CD14-positive monocyte (primary cell): Measurements from ENCODE around the gene BSG. TPM values are rescaled to one million over a fixed set of nuclear protein-coding genes. Genes with fewer than 3 reads are reported as not detected.
A peak's percentile ranks its signal among the peaks of the same experiment; 100 is the strongest.

Source experiments
- DNase-seq, 3 donors: peaks; one replicate each; pipeline ENCODE4 v3.0.0-alpha.2; 2011 to 2022
- H2AFZ ChIP-seq: 2 replicates; pipeline ENCODE4 v1.6.0; 2012; ENCODE audit warnings: mild to moderate bottlenecking, low read depth, low read length, inconsistent platforms; ENCODE audit not compliant: insufficient read depth, poor library complexity, severe bottlenecking
- H3K27ac ChIP-seq, 2 donors: 1 replicate in 1 of 2; 2 replicates in 1 of 2; pipeline ENCODE4 v1.5.1; 2012 to 2013; ENCODE audit warnings: low read length in 2 of 2, control low read depth in 1 of 2, inconsistent platforms in 1 of 2, low read depth in 1 of 2, mild to moderate bottlenecking in 1 of 2
- H3K27me3 ChIP-seq, 2 donors: one replicate each; pipeline versions ENCODE4 v1.6.0 to v1.6.1; 2011 to 2013; ENCODE audit warnings: low read length in 2 of 2; ENCODE audit not compliant: control insufficient read depth in 2 of 2, insufficient read depth in 2 of 2
- H3K36me3 ChIP-seq, 2 donors: replicated peaks in 1 of 2; 1 replicate in 1 of 2; 2 replicates in 1 of 2; pipeline versions ENCODE4 v1.5.1 to v1.6.1; 2012 to 2013; ENCODE audit warnings: low read length in 2 of 2, control low read depth in 1 of 2, inconsistent platforms in 1 of 2, mild to moderate bottlenecking in 1 of 2; ENCODE audit not compliant: insufficient read depth in 2 of 2, control insufficient read depth in 1 of 2
- H3K4me1 ChIP-seq, 2 donors: 1 replicate in 1 of 2; 2 replicates in 1 of 2; pipeline versions ENCODE4 v1.5.1 to v1.6.1; 2012 to 2013; ENCODE audit warnings: low read length in 2 of 2, control low read depth in 1 of 2, inconsistent platforms in 1 of 2, mild to moderate bottlenecking in 1 of 2, moderate library complexity in 1 of 2; ENCODE audit not compliant: insufficient read depth in 2 of 2, control insufficient read depth in 1 of 2
- H3K4me2 ChIP-seq: replicated peaks from 2 replicates; pipeline ENCODE3; 2012; ENCODE audit warnings: low read length, moderate library complexity, mild to moderate bottlenecking; ENCODE audit not compliant: poor library complexity, severe bottlenecking; ENCODE audit errors: extremely low read depth
- H3K4me3 ChIP-seq, 3 experiments: fragments of 200-600 bp in 1 of 3; sonication (generic) in 1 of 3; replicated peaks in 1 of 3; 1 replicate in 2 of 3; 2 replicates in 1 of 3; pipeline ENCODE4 v1.5.1; 2011 to 2013; ENCODE audit warnings: low read length in 3 of 3, mild to moderate bottlenecking in 3 of 3, control low read depth in 2 of 3, low read depth in 2 of 3, inconsistent platforms in 1 of 3, moderate library complexity in 1 of 3
- H3K79me2 ChIP-seq: 2 replicates; pipeline ENCODE4 v1.6.0; 2012; ENCODE audit warnings: mild to moderate bottlenecking, control low read depth, inconsistent platforms, low read length, moderate library complexity; ENCODE audit not compliant: insufficient read depth
- H3K9ac ChIP-seq: 2 replicates; pipeline ENCODE4 v1.6.0; 2017; ENCODE audit warnings: low read length, mild to moderate bottlenecking; ENCODE audit not compliant: insufficient read depth, poor library complexity, severe bottlenecking
- H3K9me3 ChIP-seq, 2 donors: replicated peaks in 1 of 2; 1 replicate in 1 of 2; 2 replicates in 1 of 2; pipeline versions ENCODE4 v1.5.1 to v1.6.1; 2012 to 2013; ENCODE audit warnings: low read length in 2 of 2, control low read depth in 1 of 2; ENCODE audit not compliant: control insufficient read depth in 1 of 2, insufficient read depth in 1 of 2
- H4K20me1 ChIP-seq: 2 replicates; pipeline ENCODE4 v1.6.0; 2012; ENCODE audit warnings: mild to moderate bottlenecking, low read length, control low read depth, moderate library complexity; ENCODE audit not compliant: insufficient read depth
- H3K27ac Mint-ChIP-seq, 7 donors: one replicate each; pipeline ENCODE4 v1.8.0; 2020; ENCODE audit warnings: mild to moderate bottlenecking in 7 of 7, mixed read lengths in 7 of 7, moderate library complexity in 6 of 7, inconsistent platforms in 2 of 7
- H3K27me3 Mint-ChIP-seq, 3 donors: one replicate each; pipeline ENCODE4 v1.8.0; 2021 to 2022; ENCODE audit warnings: low read depth in 3 of 3, mild to moderate bottlenecking in 3 of 3, mixed read lengths in 3 of 3, moderate library complexity in 3 of 3, inconsistent platforms in 1 of 3
- H3K36me3 Mint-ChIP-seq, 2 donors: one replicate each; pipeline ENCODE4 v1.8.0; 2020; ENCODE audit warnings: mixed read lengths in 2 of 2, inconsistent platforms in 1 of 2, mild to moderate bottlenecking in 1 of 2
- H3K4me1 Mint-ChIP-seq: one replicate; pipeline ENCODE4 v1.8.0; 2020; ENCODE audit warnings: mild to moderate bottlenecking, mixed read lengths
- H3K4me3 Mint-ChIP-seq, 2 donors: one replicate each; pipeline ENCODE4 v1.8.0; 2020; ENCODE audit warnings: mild to moderate bottlenecking in 2 of 2, mixed read lengths in 2 of 2, moderate library complexity in 1 of 2
- H3K9me3 Mint-ChIP-seq, 7 donors: one replicate each; pipeline ENCODE4 v1.8.0; 2020 to 2022; ENCODE audit warnings: mixed read lengths in 7 of 7, mild to moderate bottlenecking in 6 of 7, moderate library complexity in 6 of 7, inconsistent platforms in 2 of 7
- WGBS: methylation state at CpG from one replicate; pipeline ENCODE4 v1.1.5; 2013; ENCODE audit warnings: missing lambda C conversion rate; ENCODE audit not compliant: insufficient coverage; 5-methylcytosine and 5-hydroxymethylcytosine counted together
- intact Hi-C, 2 donors: fragments of 100-400 bp; cut with micrococcal nuclease; formaldehyde crosslinking; loops; one replicate each; pipeline versions ENCODE4 v1.15.0 to v1.15.1; 2023
- polyA plus RNA-seq, 3 donors: library from polyadenylated mRNA; depleted of rRNA in 1 of 3; unstranded in 2 of 3; stranded (reverse) in 1 of 3; fragments of 300-500 nt in 2 of 3; fragments of >200 nt in 1 of 3; fragmentation: Illumina TruSeq in 2 of 3; gene quantifications; 1 replicate in 2 of 3; 2 replicates in 1 of 3; pipeline ENCODE4 v1.2.3, GENCODE V29; 2012 to 2021
- TF ChIP-seq, protein P1 (sequence below): fragments of 200-600 bp; IDR thresholded peaks from one replicate; pipeline ENCODE4 v1.8.0; 2022; ENCODE audit warnings: antibody characterized with exemption, mild to moderate bottlenecking

Gene BSG
- polyA plus RNA-seq, 3 donors = 190 to 431 (median 364) TPM

DNA sequence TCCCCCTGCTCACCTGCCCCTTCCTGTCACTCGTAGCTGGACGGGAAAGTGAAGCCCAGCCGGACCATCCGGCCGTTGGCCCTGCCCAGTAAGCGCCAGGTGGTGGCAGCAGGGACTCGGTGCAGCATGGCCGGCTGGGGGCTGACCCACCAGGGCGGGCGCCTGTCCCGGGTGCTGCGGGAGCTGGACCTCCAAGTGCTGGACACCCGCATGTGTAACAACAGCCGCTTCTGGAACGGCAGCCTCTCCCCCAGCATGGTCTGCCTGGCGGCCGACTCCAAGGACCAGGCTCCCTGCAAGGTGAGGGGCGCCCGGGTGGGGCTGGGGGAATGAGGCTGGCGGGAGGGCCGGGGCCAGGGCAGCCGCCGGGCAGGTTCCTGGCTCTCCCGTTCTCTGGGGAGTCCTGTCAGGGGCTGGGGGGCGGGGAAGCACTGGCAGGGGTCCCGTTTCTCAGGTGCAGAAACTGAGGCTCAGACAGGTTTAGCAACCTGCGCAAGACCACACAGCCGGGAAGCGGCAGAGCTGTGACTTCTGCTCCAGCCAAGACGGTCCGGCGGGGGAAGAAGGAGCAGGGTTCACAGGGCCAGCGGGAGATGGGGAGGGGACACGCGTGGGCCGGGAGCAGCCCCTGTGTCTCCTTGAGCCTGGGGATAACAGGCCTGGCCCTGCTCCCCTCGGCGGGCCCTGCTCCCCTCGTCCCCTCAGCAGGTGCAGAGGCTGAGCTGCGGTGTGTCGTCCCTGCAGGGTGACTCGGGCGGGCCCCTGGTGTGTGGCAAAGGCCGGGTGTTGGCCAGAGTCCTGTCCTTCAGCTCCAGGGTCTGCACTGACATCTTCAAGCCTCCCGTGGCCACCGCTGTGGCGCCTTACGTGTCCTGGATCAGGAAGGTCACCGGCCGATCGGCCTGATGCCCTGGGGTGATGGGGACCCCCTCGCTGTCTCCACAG is 23.2 kb upstream of the BSG start:
- no peak overlapping the region for H2AFZ ChIP-seq
- no peak overlapping the region for H3K27ac ChIP-seq
- WGBS = 87% methylated on average over 35 of the region's 52 CpGs
- Mint-ChIP-seq H3K36me3 (no peaks in the 10 kb centered on the region), H3K4me1 (peaks cover 8% of the 10 kb centered on the region), H3K9me3 (peaks cover 0 to 2% (median 0%) of the 10 kb centered on the region in 7 donors), H3K4me3 (no peak overlapping the region), H3K27ac (no peak overlapping the region), H3K27me3 (peaks cover 9 to 17% (median 11%) of the 10 kb centered on the region in 3 donors)
- H3K9me3 ChIP-seq = no peaks in the 10 kb centered on the region
- no peaks in the 10 kb centered on the region for H3K79me2 ChIP-seq
- no peak overlapping the region for H3K4me3 ChIP-seq
- no peak overlapping the region for H3K4me2 ChIP-seq
- intact Hi-C loops = no loop called here
- no peak overlapping the region for H3K9ac ChIP-seq
- H3K36me3 ChIP-seq = no peaks in the 10 kb centered on the region
- TF ChIP-seq, protein P1, sequence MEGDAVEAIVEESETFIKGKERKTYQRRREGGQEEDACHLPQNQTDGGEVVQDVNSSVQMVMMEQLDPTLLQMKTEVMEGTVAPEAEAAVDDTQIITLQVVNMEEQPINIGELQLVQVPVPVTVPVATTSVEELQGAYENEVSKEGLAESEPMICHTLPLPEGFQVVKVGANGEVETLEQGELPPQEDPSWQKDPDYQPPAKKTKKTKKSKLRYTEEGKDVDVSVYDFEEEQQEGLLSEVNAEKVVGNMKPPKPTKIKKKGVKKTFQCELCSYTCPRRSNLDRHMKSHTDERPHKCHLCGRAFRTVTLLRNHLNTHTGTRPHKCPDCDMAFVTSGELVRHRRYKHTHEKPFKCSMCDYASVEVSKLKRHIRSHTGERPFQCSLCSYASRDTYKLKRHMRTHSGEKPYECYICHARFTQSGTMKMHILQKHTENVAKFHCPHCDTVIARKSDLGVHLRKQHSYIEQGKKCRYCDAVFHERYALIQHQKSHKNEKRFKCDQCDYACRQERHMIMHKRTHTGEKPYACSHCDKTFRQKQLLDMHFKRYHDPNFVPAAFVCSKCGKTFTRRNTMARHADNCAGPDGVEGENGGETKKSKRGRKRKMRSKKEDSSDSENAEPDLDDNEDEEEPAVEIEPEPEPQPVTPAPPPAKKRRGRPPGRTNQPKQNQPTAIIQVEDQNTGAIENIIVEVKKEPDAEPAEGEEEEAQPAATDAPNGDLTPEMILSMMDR = no peak
- no peak for DNase-seq
- H4K20me1 ChIP-seq = no peaks in the 10 kb centered on the region
- no peaks in the 10 kb centered on the region for H3K27me3 ChIP-seq
- peaks cover 0 to 6% of the 10 kb centered on the region in 2 donors for H3K4me1 ChIP-seq

GRCh38 chr19:554817-555216 is 17.6 kb upstream of the BSG start:
- Mint-ChIP-seq H3K27ac (peak overlapping the region in 2 of 7 donors; percentile 57 to 86), H3K4me1 (peaks cover 33% of the 10 kb centered on the region), H3K36me3 (peaks cover 0 to 3% of the 10 kb centered on the region in 2 donors), H3K27me3 (peaks cover 0 to 3% (median 2%) of the 10 kb centered on the region in 3 donors), H3K9me3 (peaks cover 0 to 2% (median 0%) of the 10 kb centered on the region in 7 donors), H3K4me3 (no peak overlapping the region)
- TF ChIP-seq, protein P1 = no peak
- no peak overlapping the region for H3K27ac ChIP-seq
- H2AFZ ChIP-seq = no peak overlapping the region
- no peaks in the 10 kb centered on the region for H3K79me2 ChIP-seq
- H3K4me2 ChIP-seq = no peak overlapping the region
- peaks cover 21 to 33% of the 10 kb centered on the region in 2 donors for H3K4me1 ChIP-seq
- no peaks in the 10 kb centered on the region for H3K9me3 ChIP-seq
- H4K20me1 ChIP-seq = no peaks in the 10 kb centered on the region
- WGBS = 89% methylated on average over 13 of the region's 20 CpGs
- H3K27me3 ChIP-seq = no peaks in the 10 kb centered on the region
- no peak overlapping the region for H3K9ac ChIP-seq
- DNase-seq = no peak
- H3K36me3 ChIP-seq = no peaks in the 10 kb centered on the region
- H3K4me3 ChIP-seq = no peak overlapping the region
- intact Hi-C loops = no loop called here
